Peyer's patch (tissue), 4 donors: ENCODE measurements around the gene SLC11A2.

Experiments used
- CTCF ChIP-seq, 6 experiments: fragments of 450-650 bp in 4 of 6; fragments of 200-600 bp in 2 of 6; sonication (generic) in 1 of 6; IDR thresholded peaks; one replicate each; pipeline ENCODE4 v1.5.1; 2017 to 2019; ENCODE audit warnings: antibody characterized with exemption in 6 of 6, mild to moderate bottlenecking in 3 of 6, moderate library complexity in 1 of 6
- POLR2A ChIP-seq, 2 donors: fragments of 450-650 bp; IDR thresholded peaks; one replicate each; pipeline ENCODE4 v1.5.1; 2017; ENCODE audit warnings: antibody characterized with exemption in 2 of 2, mild to moderate bottlenecking in 2 of 2, moderate library complexity in 2 of 2

GRCh38 chr12:51019927-51020326, 6.3 kb downstream of the SLC11A2 start:
- TF ChIP-seq POLR2A (IDR thresholded peaks at IDR 0.05) (no peak), CTCF (IDR thresholded peaks at IDR 0.05) (no peak)
